Measurements from ENCODE around the gene PRR14L.
A peak's percentile ranks its signal among the peaks of the same experiment; 100 is the strongest.

Gene PRR14L

DNA sequence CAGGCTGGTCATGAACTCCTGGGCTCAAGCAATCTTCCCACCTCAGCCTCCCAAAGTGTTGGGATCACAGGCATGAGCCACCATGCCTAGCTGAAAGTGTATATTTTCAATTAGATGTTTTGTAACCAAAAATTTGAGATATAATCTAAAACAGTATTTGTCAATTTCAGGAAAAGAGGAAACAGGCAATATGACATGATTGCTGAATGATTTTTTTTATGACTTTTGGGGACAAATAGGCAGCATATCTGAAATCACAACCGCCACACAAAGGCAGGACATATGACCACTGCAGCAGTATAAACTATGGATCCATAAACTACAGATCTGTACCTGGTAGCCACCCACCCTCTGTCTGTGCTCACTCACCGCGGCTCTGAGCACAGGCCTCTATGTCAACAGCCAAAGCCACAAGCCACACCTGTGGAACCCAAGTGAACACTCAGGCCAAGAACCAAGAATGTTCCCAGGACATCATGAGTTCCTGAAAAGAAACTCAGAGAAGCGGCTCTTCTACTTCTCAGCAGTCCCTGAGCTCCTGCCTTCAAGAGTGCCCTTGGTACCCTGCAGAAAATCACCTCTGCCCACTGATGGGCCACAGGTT lies 110.4 kb downstream of the PRR14L start:
- DNase-seq (ENCODE audit: low spot score) = no peak

DNA sequence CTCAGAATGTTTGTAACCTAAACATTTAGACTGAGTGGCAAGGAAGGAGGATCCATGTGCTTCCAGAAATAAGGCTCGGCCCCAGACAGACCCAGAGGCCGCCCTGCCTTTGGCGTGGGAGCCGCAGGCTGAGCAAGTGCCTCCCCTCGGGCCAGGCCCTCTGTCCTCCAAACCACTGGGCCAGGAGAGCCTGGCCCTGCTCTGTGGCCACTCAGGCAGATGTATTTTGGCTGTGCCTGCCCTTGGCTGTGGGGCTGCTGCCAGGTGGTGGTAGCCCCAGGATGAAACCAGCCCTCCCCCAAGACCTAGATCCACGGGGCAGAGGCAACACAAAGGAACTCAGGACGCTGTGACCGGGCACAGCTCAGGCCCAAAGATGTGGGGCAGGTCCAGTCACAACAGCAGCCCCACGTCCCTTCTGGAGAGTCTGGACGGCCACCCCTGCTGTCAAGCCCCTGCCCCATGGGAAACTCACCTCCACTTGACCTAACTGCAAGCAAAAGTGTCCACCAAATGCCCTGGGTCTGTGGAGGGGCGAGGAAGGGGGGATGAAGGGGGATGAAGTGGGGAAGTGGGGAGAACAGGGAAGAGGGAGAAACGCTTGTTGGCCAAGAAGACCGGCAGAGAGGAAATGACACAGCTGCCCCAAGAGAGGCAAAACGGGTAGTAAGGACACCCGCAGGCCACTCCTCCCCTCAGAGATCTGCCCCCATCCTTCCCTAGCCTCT lies 111.9 kb downstream of the PRR14L start:
- DNase-seq (ENCODE audit: low spot score) = no peak

DNA sequence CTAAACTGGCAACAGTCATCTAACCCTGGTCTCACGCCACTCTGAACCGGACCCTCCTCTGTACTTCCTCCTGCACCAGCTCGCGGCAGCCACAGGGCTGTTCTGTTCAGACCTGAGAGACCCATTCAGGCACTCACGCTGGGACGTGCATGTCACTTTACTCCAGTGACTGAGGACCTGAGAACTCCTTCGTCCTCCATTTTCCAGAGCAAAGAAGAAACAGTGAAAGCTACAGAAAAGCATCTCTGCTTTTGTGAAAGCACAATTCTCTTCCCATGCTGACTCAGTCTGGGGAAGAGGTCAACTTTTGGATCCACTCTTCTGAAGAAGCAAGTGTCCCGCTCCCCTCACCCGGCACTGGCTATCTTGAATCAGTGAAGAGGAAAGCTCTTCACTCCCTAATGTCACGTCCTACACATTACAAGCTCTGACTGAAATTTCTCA lies 112.5 kb downstream of the PRR14L start:
- peak; percentile 52 for DNase-seq (ENCODE audit: low spot score)

DNA sequence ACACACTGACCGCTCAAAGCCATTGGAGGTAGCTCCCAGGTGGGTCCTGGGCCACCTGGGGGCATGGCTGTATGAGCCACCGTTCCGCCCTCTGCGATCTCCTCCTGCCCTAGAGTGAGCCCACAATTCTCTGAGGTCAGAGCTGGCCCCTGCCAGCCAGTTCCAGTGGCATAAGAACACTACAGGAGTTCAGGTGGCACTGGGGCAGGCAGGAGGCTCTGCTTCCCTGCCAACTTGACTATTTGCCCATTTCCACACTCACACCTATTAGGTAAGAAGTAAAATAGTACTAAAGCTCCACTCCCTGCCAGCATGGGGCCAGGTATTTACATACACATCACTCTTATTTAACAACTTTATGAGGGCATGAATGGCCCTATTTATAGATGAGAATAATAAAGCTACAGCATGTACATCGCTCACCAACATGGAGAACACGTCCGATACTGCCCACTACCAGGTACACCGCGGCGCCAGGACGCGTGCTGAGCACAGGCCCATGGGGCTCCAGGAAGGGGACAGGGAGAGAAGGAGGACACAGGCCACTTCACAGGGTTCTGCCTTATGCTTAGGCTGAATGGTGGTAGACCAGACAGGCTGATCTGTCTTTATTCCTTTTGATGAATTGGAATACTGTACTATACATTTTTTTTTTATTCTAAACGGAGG lies 114.2 kb downstream of the PRR14L start:
- no peak for DNase-seq (ENCODE audit: low spot score)

DNA sequence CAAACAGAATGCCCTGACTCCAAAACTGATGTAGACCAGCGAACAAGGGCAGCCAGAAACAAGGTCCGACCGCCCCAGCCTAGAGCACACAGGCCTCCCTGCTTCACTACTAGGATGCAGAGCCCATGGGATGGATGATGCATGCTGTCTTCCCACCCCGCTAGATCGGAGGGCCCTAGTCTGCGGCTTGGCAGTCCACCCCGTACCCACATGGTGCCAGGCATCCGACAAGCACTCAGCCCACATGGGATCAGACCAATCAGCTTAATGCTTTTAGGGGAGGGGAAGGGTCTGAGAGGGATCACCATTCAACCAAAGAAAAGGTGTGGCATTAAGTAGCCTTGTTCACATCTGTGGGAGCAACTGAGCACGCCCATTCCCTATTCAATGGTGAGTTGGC lies 118.5 kb downstream of the PRR14L start:
- DNase-seq (ENCODE audit: low spot score) = no peak

Data from hematopoietic multipotent progenitor cell treated with erythropoietin and hydrocortisone succinate and interleukin-3 and kit ligand, for 15 days (in vitro differentiated cells).